HG03457 (cell line): ENCODE results near the gene RPS27.
A peak's percentile ranks its signal among the peaks of the same experiment; 100 is the strongest.
"Not testable (repeated sequence)": the region's sequence is repeated elsewhere in the genome, so short reads cannot be mapped to it uniquely, and the experiment has no call there.

Experiments
- ATAC-seq: cut with Tn5 transposase; IDR thresholded peaks from one replicate; pipeline ENCODE4 v1.9.1; 2021; ENCODE audit warnings: moderate number of reproducible peaks; ENCODE audit not compliant: unreplicated experiment

RPS27 gene

GRCh38 chr1:153960206-153960605 is 30.4 kb upstream of the RPS27 start:
- ATAC-seq = no peak

GRCh38 chr1:153961421-153961820 is 29.1 kb upstream of the RPS27 start:
- ATAC-seq = no peak

DNA sequence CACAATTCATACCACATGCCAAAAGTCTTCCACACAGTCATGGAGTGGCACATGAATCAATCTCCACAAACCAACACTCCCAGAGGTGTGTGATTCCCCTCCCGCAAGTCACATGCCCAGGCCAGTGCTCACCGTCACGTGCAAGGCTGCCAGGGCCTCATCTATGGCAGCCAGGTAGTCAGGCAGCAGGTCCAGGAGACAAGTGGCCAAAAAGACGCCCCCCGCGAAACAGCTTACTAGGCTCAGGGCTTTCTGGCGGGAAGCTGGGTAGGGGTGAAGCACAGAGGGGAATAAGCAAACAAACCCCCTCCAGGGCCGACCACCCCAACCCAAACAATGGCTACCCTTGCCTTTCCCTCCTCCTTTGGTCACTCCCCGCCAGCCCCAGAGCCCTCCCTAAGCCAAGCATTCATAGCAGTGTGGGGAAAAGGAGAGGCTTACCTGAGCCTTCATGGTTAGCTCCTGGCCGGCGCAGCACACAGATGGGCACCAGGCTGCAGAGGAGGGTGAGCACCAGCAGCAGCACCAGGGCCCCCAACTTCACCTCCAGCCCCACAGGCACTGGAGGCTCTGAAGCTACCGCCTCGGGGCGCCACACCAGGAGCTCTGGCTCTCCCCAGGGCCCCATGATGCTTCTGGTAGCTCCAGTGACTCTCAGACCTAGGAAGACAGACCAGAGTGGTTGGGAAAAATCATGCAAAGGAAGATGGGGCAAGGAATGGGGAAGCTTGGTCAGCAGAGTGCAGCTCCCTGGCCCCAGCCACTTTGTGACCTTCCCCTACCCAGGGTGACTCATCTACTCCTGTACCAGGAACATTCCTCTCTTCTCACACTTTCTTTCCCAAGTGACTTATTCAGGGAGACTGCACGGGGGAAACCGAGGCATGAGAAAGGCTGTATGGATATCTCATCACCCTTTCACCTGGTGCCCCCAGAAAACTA is 28.2 kb upstream of the RPS27 start:
- no peak for ATAC-seq

DNA sequence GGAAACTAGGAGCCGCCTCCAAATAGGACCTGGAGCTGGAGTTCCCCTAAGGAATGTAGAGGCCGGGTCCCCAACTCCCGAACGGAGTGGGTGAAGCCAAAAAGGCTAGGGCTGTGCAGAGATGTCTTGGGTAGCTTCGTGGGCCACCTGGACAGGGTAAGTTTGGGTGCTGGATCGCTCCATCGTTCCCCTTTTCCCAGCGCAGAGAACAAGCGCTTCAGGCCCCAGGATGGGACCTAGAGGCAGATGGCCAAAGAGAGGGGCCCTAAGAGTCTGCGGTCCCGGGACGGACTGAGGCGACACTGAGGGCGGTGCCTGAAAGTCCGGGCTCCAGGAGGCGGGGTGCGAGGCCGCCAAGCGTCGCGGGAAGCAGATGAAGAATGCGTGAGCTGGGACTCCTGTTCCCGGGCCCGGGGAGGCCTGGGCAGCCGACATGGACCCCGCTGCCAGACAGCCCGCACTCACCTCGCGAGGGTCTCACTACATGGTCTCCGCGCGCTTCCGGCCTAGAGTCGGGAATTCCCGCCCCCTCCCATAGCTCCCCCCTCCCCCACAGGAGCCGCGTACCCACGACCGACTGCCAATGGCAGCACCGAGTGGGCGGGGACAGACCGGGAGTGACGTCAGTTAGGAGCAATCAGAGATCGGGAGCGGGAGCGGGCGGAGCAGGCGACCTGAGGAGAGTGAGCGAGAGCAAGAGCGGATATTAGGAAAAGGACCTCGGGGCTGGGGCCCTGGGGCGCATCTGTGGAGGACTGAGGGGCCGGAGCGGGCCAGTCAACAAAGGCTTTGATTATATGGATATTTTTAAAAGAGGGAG is 27.3 kb upstream of the RPS27 start, which contains the start of gene SLC39A1:
TSS of gene SLC39A1 (minus strand) at position 508 of the 820 bp plus-strand sequence. CDS start 822 bp downstream, outside the sequence.
- no peak for ATAC-seq

DNA sequence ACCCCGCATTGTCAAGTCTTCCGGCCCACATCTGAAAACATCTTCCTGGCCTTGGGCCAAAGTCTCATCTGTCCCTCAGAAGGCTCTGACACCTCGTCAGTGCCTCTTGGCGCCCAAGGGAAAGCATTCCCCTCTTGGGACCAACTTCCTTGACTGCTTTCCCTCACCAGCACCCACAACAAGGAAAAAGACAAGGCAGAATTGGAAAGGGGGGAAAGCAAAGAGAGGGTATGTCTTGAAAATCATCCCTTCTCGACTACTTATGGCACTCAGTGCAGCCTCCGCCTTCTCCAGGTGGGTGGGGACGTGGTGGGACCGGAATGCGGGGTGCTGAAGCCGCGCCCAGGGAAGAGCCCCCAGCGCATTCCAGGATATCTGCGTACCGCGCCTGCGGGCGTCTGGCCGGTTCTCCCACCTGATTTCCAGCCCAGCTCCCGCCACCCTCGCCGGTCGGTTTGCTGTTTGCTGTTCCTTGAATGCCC is 26.7 kb upstream of the RPS27 start:
- ATAC-seq = no peak

DNA sequence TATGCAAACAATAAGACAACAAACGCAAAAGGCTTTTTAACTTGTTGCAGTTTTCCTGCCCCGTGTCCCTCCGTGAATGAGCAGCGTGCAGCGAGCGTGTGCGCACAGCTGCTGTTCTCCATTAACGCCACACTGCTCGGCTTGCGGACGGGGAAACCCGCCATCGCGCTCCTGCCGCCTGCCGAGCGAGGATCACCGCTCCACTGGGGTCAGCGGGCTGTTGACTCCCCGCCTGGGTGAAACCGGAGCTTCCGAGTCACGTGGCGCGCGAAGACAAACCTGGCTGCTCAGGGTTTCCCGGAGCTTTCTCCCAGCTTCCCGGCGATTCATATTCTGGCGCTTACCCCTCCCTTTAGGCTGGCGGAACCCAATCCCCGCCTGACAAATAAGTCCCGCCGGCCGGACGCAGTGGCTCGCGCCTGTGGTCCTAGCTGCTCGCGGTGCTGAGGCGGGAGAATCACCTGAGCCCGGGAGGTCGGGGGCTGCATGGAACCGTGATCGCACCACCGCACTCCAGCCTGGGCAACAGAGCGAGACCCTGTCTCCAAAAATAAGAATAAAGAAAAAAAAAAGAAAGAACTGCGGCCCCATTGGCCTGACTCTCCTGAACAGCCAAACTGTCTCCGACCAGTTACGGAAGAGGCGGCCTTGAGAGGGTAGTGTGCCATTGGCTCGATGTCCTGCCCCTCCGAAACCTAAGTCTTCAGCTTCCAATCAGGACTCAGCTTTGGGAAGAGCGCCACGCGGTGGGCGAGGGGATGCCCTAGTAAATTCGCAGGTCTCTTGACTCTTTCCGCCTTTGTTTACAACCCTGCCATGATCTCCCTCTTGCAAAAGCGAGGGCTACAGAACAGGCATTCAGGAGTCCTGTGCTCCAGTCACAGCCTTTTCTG is 23.2 kb upstream of the RPS27 start, which contains the start of gene CREB3L4:
TSS of gene CREB3L4 (plus strand) at position 796 of the 893 bp plus-strand sequence. CDS start 624 bp downstream, outside the sequence.
- peak; percentile 56 for ATAC-seq

GRCh38 chr1:153968000-153968363 is 22.6 kb upstream of the RPS27 start:
- no peak for ATAC-seq

DNA sequence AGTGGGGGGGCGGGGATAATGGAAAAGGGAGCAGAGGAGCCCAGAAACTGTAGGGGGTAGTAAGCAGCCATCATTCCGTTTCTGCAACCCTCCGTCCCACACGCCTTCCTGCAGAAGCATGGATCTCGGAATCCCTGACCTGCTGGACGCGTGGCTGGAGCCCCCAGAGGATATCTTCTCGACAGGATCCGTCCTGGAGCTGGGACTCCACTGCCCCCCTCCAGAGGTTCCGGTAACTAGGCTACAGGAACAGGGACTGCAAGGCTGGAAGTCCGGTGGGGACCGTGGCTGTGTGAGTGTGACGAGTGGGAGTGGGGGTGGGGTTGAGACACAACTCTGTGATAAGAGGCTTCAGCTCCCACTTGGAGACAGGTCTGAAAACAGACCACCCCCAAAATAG is 22.2 kb upstream of the RPS27 start:
- no peak for ATAC-seq

- ATAC-seq = no peak
Observed at GRCh38 chr1:153968972-153969371, 21.6 kb upstream of the RPS27 start.

- no peak for ATAC-seq
Observed at GRCh38 chr1:153970346-153970745, 20.2 kb upstream of the RPS27 start.

DNA sequence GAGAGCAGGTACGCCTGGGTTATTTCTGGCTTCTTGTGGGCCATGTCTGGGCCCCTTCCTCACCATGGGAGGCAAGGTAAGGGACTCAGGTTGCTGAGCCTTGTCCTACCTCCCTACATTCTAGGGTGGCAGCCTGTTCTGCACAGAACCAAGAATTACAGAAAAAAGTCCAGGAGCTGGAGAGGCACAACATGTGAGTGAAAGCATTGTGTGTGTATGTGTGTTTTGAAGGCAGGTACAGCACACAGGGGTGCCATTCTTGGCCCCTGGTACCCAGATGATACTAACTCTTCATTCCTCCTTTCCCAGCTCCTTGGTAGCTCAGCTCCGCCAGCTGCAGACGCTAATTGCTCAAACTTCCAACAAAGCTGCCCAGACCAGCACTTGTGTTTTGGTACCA is 17.5 kb upstream of the RPS27 start:
- no peak for ATAC-seq

DNA sequence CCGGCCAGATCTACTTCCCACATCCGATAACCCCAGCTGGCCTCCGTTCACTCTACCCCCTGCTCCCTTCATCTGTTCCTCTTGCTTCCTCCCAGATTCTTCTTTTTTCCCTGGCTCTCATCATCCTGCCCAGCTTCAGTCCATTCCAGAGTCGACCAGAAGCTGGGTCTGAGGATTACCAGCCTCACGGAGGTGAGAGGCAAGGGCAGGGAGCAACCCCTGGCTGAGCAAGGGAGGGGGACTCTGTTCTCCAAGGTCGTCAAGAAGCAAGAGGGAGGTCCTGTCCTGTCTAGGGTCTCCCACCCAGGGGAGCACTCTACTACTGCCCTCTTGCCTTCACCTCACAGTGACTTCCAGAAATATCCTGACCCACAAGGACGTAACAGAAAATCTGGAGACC is 17.0 kb upstream of the RPS27 start:
- ATAC-seq = no peak

- ATAC-seq = no peak
Observed at GRCh38 chr1:153976819-153977249, 13.7 kb upstream of the RPS27 start.

DNA sequence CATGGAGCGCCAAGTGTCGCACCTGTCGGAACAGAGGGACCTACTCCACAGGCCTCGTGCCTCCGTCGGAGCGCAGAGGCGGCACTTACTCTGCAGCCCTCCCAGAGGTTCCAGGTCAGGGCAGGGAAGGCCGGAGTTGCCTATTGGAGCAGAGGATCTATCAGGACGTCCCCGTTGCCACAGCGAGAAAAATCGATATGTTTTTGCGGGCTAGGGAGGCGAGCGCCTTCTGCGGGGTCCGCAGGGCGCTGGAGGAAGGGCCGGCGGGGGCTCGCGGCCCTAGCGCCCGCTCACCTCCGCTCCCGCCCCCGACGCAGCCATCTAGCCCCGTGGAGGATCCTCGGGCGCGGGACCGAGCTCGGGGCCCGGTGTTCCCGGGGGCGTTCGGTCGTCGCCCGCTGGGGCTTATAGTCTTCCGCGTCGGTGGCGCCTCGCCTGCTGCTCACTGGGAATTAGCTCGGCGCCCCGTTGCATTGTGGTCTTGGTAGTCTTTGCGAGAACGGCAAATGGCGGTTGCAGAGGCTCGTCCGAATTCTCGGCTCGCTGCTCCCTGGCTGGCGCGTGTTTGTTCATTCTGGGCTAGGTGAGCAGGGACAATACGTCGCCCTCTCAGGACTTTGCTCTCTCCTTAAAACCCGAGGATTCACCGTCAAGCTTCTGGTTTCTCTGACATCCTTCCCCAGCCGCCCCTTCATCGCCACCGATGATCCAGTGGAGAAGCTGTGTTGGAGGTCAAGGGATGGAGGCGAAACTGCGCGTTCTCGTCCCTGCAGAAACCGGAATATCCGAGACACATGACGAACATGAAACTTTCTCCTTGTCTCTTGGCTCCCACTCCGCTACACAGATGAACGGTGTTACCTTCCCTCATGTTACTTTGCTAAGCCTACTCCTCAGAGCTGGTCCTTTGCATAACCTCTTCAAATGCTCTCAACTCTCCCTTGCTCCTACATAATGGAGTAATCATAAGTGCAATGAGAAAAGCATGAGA is 13.0 kb upstream of the RPS27 start, which contains the start of gene JTB:
TSS of gene JTB (minus strand) at position 425 of the 991 bp plus-strand sequence. CDS start at position 3, 422 bp downstream.
- ATAC-seq = peak; percentile 62

GRCh38 chr1:153978274-153978909 is 12.2 kb upstream of the RPS27 start:
- no peak for ATAC-seq

DNA sequence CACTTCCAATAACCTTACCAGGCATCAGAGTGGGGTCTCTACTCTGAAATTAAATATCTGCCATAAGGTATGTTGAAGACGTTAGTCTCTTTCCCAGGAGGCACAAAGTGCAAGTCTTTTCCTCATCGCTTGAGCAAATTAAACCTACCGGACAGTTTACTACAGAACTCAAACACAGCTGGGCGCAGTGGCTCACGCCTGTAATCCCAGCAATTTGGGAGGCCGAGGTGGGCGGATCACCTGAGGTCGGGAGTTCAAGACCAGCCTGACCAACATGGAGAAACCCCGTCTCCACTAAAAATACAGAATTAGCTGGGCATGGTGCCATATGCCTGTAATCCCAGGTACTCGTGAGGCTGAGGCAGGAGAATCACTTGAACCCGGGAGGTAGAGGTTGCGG is 11.5 kb upstream of the RPS27 start:
- ATAC-seq = not testable (repeated sequence)

- not testable (repeated sequence) for ATAC-seq
Observed at GRCh38 chr1:153981735-153982134, 8.8 kb upstream of the RPS27 start.

DNA sequence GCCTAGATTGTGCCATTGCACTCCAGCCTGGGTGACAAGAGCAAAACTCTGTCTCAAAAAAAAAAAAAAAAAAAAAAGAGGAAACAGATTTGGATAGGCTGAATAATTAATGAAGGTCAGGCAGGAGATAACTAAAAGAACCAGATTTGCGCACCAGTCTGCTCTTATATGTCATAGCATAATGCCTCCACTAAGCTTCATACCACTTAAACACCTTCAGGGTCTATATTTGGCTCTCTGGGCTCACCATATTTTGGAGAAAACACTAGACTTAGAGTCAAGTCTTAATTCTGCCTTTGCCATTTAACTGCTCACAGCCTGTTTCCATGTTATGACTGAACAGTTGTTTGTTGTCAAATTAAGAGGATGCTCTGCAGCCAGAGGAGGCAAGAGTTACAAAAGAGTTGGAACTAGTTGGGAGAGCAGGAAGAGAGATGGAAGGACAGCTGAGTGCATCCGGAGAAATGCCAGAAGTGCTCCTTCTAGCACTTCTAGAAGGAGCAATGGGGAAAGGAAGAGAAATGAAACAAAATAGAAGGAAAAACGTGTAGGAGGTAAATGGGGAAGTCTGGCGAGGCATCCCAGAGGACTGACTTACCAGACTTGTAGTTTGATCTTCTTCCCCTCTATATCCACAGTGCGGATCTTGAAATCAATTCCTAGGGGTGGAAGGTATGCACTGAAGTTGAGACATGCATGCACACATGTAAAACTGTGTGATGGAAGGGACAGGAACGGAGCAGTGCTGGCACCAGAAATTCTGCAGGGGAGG is 6.3 kb upstream of the RPS27 start:
- ATAC-seq = no peak
